Mammary epithelial cell (primary cell): ENCODE results near the gene EXOC4.

ENCODE experiments used
- CTCF ChIP-seq, 2 donors: IDR thresholded peaks in 1 of 2; conservative IDR thresholded peaks in 1 of 2; 2 replicates each; pipeline ENCODE4 v1.5.1; 2011 to 2012; ENCODE audit warnings: inconsistent platforms in 2 of 2, low read length in 2 of 2, mild to moderate bottlenecking in 2 of 2, control low read depth in 1 of 2, low read depth in 1 of 2; ENCODE audit not compliant: insufficient read depth in 1 of 2; ENCODE audit errors: extremely low read depth in 1 of 2
- EZH2 ChIP-seq: IDR thresholded peaks from 2 replicates; pipeline ENCODE4 v1.6.1; 2012; ENCODE audit warnings: low read length, inconsistent platforms, borderline replicate concordance

DNA sequence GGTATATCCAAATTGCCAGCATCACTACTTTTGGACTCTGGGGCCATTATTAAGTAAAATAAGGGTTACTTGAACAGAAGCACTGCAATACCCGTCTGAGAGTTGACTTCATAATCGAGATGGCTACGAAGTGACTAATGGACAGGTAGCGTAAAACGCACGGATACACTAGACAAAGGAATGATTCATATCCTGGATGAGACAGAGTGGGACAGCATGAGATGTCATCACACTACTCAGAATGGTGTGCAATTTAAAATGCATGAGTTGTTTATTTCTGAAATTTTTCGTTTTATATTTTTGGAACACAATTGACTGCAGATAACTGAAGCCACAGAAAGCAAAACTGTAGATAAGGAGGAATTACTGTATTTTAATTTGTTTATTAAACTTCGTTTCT, 452.7 kb downstream of the EXOC4 start:
- TF ChIP-seq CTCF (conservative IDR thresholded peaks at IDR 0.05 in 1 of 2, IDR thresholded peaks at IDR 0.05 in 1 of 2; ENCODE audit: extremely low read depth in 1 of 2, insufficient read depth in 1 of 2, low read depth in 1 of 2, low read length in 2 of 2) (no peak), EZH2 (no peak)
